Measurements from ENCODE around the gene MTA3.

Gene MTA3

GRCh38 chr2:42802150-42802549 is 233.7 kb downstream of the MTA3 start:
- DNase-seq (ENCODE audit: low read depth in 2 of 2), result no peak

GRCh38 chr2:42804338-42804737 is 235.9 kb downstream of the MTA3 start:
- DNase-seq (ENCODE audit: low read depth in 2 of 2), result no peak

GRCh38 chr2:42804891-42805290 is 236.5 kb downstream of the MTA3 start:
- no peak for DNase-seq (ENCODE audit: low read depth in 2 of 2)

Measured in stimulated activated CD8-positive, alpha-beta memory T cell treated with anti-CD3 and anti-CD28 coated beads, Interleukin-15, amount 100 ng/mL, for 48 hours (primary cell).